ENCODE data around the gene LRRTM4. TPM values are rescaled to one million over a fixed set of nuclear protein-coding genes. Genes with fewer than 3 reads are reported as not detected.

The LRRTM4 gene
- total RNA-seq, 1 experiment from 2014 or later: 12.0 TPM

- H3K27ac Mint-ChIP-seq: 0 out of 7 replicates have a peak overlapping the region, but pooled peaks of 1 of the 3 experiments have one; percentile 21
Observed at GRCh38 chr2:76825140-76825970, 696.8 kb downstream of the LRRTM4 start.

More at GRCh38 chr2:76825140-76825970, 696.8 kb downstream of the LRRTM4 start:
- Histone ChIP-seq H2BK12ac (ENCODE audit: insufficient read length, low read depth, low read length) (no peak overlapping the region), H3K56ac (ENCODE audit: insufficient read length, low read depth, low read length) (no peak overlapping the region), H4K91ac (ENCODE audit: insufficient read length, low read depth, low read length) (no peak overlapping the region), H3K14ac (ENCODE audit: insufficient read depth, low read length) (no peak overlapping the region), H3K9me3 (ENCODE audit: control insufficient read depth, low read depth, low read length) (no peaks in the 10 kb centered on the region), H3K4ac (ENCODE audit: low read depth, low read length) (no peak overlapping the region), H2AFZ (ENCODE audit: low read length) (no peak overlapping the region), H2BK120ac (ENCODE audit: low read depth, low read length, poor library complexity, severe bottlenecking) (no peak overlapping the region), H3T11ph (ENCODE audit: low read length) (no peak overlapping the region), H4K5ac (ENCODE audit: insufficient read length, low read depth, low read length) (no peak overlapping the region), H2BK20ac (ENCODE audit: low read depth, low read length, poor library complexity, severe bottlenecking) (no peak overlapping the region), H3K79me2 (ENCODE audit: insufficient read depth, low read length) (no peaks in the 10 kb centered on the region), H4K8ac (replicated peaks; ENCODE audit: insufficient read length, low read depth, low read length) (no peak overlapping the region), H4K20me1 (ENCODE audit: control insufficient read depth, insufficient read depth, insufficient read length) (no peaks in the 10 kb centered on the region), H3K4me1 (ENCODE audit: insufficient read depth, low read length) (no peaks in the 10 kb centered on the region; the same call in 1 of the 2 replicates), H2BK5ac (ENCODE audit: insufficient read length, low read length) (no peak overlapping the region), H3K79me1 (ENCODE audit: insufficient read depth, low read depth, low read length, poor library complexity, severe bottlenecking) (no peaks in the 10 kb centered on the region), H3K18ac (ENCODE audit: insufficient read length, low read depth, low read length) (no peak overlapping the region), H2AK5ac (ENCODE audit: insufficient read length, low read length) (no peak overlapping the region), H3K4me2 (ENCODE audit: insufficient read depth, insufficient read length, low read length) (no peak overlapping the region), H3K27ac (ENCODE audit: insufficient read length, low read depth, low read length) (no peak overlapping the region), H3K23me2 (ENCODE audit: insufficient read length, low read depth, low read length, poor library complexity, severe bottlenecking) (no peaks in the 10 kb centered on the region), H3K23ac (ENCODE audit: insufficient read length, low read depth, low read length) (no peak overlapping the region), H2BK15ac (ENCODE audit: low read depth, low read length) (no peak overlapping the region), H3K9ac (ENCODE audit: extremely low read depth, insufficient read length, low read length) (no peak overlapping the region), H3K27me3 (ENCODE audit: insufficient read depth, low read length) (no peaks in the 10 kb centered on the region)
- no peaks in the 10 kb centered on the region for H3K9me3 Mint-ChIP-seq
- H3K4me1 Mint-ChIP-seq: peaks cover 0 to 4% of the 10 kb centered on the region in 2 experiments; a peak in 1 of 4 replicates
- H3K27me3 Mint-ChIP-seq (ENCODE audit: low read depth): no peaks in the 10 kb centered on the region
- WGBS (ENCODE audit: extremely low coverage, insufficient read length, low lambda C conversion rate): no CpG with 5 or more reads among the region's 6 CpGs
- no peaks in the 10 kb centered on the region for H3K36me3 Mint-ChIP-seq (ENCODE audit: insufficient read depth in 1 of 3, low read depth in 3 of 3)
- no peak for DNase-seq
- no peak for TF ChIP-seq CTCF (conservative IDR thresholded peaks at IDR 0.05)
- H3K4me3 Mint-ChIP-seq: no peak overlapping the region
